ENCODE results near the gene TMEM200B.

DNA sequence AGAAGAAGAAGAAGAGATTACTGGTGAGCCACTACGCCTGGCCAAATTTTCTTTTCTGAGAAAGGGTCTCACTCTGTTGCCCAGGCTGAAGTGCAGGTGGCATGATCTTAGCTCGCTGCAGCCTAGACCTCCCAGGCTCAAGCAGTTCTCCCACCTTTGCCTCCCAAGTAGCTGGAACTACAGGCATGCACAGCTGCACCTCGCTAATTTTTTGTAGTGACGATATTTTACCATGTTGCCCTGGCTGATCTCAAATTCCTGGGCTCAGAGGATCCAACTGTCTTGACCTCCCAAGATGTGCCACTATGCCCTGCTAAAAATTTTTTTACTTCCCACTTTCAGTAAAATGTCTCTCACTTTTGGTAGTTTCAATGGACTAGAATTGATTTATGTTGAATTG lies 24.4 kb downstream of the TMEM200B start:
- TF ChIP-seq, protein P1, sequence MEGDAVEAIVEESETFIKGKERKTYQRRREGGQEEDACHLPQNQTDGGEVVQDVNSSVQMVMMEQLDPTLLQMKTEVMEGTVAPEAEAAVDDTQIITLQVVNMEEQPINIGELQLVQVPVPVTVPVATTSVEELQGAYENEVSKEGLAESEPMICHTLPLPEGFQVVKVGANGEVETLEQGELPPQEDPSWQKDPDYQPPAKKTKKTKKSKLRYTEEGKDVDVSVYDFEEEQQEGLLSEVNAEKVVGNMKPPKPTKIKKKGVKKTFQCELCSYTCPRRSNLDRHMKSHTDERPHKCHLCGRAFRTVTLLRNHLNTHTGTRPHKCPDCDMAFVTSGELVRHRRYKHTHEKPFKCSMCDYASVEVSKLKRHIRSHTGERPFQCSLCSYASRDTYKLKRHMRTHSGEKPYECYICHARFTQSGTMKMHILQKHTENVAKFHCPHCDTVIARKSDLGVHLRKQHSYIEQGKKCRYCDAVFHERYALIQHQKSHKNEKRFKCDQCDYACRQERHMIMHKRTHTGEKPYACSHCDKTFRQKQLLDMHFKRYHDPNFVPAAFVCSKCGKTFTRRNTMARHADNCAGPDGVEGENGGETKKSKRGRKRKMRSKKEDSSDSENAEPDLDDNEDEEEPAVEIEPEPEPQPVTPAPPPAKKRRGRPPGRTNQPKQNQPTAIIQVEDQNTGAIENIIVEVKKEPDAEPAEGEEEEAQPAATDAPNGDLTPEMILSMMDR (IDR thresholded peaks at IDR 0.05; ENCODE audit: insufficient read depth, low read length), result no peak
- no peak for TF ChIP-seq POLR2AphosphoS5 (IDR thresholded peaks at IDR 0.05; ENCODE audit: low read depth)

Data from HL-60 (cell line).